ENCODE data around the gene MC1R. TPM values are rescaled to one million over a fixed set of nuclear protein-coding genes. Genes with fewer than 3 reads are reported as not detected.

The MC1R gene
- total RNA-seq, 1 experiment from 2014 or later, result 3.8 TPM

DNA sequence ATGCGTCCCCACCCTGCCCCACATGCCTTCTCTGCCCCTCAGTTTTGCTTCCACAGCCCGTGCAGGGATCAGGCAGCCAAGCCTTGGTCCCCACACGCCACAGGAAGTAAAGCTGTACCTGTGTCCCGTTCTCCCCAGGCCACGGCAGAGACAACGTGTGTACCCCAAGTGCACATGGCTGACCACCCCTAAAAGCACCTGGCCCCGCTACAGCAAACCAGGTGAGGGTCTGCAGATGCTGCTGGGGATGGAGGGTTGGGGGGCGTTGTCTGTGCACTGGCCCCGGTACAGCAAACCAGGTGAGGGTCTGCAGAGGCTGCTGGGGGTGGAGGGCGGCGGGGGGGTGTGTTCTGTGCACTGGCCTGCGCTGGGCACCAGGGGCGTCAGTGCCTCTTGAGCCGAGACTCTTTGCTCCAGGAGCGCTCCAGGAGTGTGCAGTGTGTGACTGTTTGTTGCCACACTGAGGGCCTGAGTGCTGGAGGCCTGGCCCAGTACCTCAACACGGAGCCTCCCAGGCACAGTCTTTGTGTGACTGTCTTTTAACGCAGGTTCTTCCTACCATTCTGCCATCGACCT lies 26.5 kb upstream of the MC1R start (continued):
- TF ChIP-seq ZBTB21 (CRISPR knock-in tag; IDR thresholded peaks at IDR 0.05; ENCODE audit: borderline replicate concordance) (no peak), EMX1 (CRISPR knock-in tag; IDR thresholded peaks at IDR 0.05) (no peak), ZNF396 (CRISPR knock-in tag; IDR thresholded peaks at IDR 0.05; ENCODE audit: borderline replicate concordance) (no peak)
- TF ChIP-seq, protein P1, sequence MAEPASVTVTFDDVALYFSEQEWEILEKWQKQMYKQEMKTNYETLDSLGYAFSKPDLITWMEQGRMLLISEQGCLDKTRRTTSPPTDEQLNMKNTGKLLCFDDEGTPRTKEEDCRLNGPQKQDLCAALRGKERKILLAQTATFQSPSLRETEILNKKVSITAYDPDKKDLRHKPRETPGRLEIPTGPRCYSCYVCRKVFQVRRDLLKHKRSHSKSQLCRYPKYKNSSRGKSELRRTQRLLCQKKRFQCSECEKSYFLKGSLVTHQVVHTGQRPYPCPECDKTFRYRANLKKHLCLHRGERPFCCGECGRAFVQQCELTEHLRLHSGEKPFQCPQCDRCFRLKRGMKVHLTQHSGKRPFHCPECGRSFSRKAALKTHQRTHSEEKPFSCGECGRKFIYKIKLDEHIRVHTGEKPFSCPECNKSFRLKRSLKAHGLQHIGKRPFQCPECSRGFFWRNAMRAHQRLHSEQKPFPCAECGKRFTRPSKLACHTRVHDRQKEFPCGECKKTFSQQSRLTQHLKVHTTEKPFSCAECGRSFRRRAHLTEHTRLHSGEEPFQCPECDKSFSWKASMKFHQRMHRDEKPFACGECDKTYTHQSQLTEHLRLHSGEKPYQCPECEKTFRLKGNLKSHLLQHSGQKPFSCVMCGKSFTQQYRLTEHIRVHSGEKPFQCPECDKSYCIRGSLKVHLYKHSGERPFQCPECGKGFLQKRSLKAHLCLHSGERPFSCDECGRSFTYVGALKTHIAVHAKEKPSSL (CRISPR knock-in tag; conservative IDR thresholded peaks at IDR 0.05), result no peak
- TF ChIP-seq, protein P2, sequence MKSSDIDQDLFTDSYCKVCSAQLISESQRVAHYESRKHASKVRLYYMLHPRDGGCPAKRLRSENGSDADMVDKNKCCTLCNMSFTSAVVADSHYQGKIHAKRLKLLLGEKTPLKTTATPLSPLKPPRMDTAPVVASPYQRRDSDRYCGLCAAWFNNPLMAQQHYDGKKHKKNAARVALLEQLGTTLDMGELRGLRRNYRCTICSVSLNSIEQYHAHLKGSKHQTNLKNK (CRISPR knock-in tag; IDR thresholded peaks at IDR 0.05), result no peak

DNA sequence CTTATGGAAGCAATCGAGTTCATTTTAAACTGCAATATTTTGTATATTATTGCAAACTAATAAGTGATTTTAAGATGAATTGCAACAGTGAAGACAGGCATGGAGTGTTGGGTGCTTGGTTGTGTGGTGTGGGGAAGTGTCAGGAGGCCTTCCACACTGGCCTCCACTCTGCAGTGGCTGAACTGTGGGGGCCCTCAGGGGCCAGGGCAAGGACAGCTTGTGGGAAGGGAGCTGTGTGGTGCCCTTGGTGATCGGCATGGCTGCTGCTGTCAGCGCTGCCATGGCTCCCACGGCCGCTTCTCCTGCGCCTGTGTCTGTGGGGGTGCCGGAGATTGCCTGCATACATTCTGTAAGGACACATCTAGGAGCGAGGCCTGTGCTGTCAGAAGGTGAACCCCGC lies 26.0 kb upstream of the MC1R start:
- no peaks in the 10 kb centered on the region for H3K27me3 Mint-ChIP-seq (ENCODE audit: low read depth)
- POLR2A ChIA-PET, result no interaction called here
- H3K36me3 Mint-ChIP-seq, result peaks cover 18% of the 10 kb centered on the region
- H3K4me1 Mint-ChIP-seq, result no peaks in the 10 kb centered on the region
- H3K9me3 Mint-ChIP-seq, result no peaks in the 10 kb centered on the region
- ATAC-seq, result no peak
- CTCF ChIA-PET, result no interaction called here
- TF ChIP-seq MXD4 (CRISPR knock-in tag; IDR thresholded peaks at IDR 0.05; ENCODE audit: borderline replicate concordance), result no peak
- no peak for DNase-seq (ENCODE audit: low spot score)
- no peak overlapping the region for H3K4me3 Mint-ChIP-seq
- no peak overlapping the region for H3K27ac Mint-ChIP-seq

DNA sequence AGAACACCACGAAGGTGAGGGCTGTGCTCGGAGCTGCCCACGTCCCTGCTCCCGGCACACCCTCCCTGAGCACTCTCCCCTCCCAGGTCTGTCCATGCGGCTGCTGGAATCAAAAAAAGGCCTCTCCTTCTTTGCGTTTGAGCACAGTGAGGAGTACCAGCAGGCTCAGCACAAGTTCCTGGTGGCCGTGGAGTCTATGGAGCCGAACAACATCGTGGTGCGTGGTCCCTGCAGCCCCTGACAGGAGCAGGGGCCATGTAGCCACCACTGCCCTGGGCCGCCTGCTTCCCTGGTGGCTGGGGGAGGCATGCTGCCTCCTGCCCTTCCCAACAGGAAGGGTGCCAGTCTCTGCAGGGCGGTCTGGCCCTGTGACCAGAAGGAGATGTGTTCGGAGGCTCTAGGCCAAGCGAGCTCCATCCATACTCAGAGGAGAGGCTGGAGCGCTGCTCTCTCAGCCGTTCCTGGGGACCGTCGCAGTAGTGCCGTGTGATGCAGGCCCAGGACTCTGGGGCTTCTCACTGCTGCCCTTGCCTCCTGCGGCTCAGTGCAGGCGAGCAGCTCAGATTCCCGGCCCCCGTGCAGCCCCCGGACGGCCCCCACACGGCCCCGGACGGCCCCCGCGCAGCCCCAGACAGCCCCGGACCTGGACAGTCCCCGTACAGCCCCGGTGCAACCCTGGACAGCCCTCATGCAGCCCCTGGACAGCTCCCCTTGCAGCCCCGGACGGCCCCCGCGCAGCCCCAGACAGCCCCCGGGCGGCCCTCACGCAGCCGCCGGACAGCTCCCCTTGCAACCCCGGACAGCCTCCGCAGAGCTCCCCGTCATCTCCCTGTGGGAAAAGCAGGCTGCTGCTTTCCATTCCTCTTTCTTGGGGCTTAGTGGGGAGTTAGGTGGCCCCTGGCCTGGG lies 24.8 kb upstream of the MC1R start:
- POLR2A ChIA-PET, result interaction anchor here (1.1 kb wide), 1 partner anchor 21 kb away, joined by 6 read pairs; the partner anchor contains the start of gene TCF25
- Mint-ChIP-seq H3K4me1 (no peaks in the 10 kb centered on the region), H3K36me3 (peaks cover 13% of the 10 kb centered on the region), H3K9me3 (no peaks in the 10 kb centered on the region), H3K27ac (no peak overlapping the region), H3K4me3 (no peak overlapping the region), H3K27me3 (ENCODE audit: low read depth) (no peaks in the 10 kb centered on the region)
- no peak for DNase-seq (ENCODE audit: low spot score)
- CTCF ChIA-PET, result interaction anchor here (0.9 to 1.1 kb wide), 2 partner anchors 14 to 16 kb away, joined by 4 read pairs; no protein-coding TSS in a partner anchor
- ATAC-seq, result no peak
- TF ChIP-seq, protein P3, sequence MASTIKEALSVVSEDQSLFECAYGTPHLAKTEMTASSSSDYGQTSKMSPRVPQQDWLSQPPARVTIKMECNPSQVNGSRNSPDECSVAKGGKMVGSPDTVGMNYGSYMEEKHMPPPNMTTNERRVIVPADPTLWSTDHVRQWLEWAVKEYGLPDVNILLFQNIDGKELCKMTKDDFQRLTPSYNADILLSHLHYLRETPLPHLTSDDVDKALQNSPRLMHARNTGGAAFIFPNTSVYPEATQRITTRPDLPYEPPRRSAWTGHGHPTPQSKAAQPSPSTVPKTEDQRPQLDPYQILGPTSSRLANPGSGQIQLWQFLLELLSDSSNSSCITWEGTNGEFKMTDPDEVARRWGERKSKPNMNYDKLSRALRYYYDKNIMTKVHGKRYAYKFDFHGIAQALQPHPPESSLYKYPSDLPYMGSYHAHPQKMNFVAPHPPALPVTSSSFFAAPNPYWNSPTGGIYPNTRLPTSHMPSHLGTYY (CRISPR knock-in tag; IDR thresholded peaks at IDR 0.05), result no peak
- TF ChIP-seq, protein P4, sequence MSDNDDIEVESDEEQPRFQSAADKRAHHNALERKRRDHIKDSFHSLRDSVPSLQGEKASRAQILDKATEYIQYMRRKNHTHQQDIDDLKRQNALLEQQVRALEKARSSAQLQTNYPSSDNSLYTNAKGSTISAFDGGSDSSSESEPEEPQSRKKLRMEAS (CRISPR knock-in tag; IDR thresholded peaks at IDR 0.05), result no peak
- TF ChIP-seq, protein P5, sequence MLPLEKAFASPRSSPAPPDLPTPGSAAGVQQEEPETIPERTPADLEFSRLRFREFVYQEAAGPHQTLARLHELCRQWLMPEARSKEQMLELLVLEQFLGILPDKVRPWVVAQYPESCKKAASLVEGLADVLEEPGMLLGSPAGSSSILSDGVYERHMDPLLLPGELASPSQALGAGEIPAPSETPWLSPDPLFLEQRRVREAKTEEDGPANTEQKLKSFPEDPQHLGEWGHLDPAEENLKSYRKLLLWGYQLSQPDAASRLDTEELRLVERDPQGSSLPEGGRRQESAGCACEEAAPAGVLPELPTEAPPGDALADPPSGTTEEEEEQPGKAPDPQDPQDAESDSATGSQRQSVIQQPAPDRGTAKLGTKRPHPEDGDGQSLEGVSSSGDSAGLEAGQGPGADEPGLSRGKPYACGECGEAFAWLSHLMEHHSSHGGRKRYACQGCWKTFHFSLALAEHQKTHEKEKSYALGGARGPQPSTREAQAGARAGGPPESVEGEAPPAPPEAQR (CRISPR knock-in tag; IDR thresholded peaks at IDR 0.05), result no peak
- TF ChIP-seq ESRRA (CRISPR knock-in tag; IDR thresholded peaks at IDR 0.05; ENCODE audit: borderline replicate concordance) (no peak), FOXK1 (CRISPR knock-in tag; IDR thresholded peaks at IDR 0.05) (no peak), ELF4 (CRISPR knock-in tag; IDR thresholded peaks at IDR 0.05; ENCODE audit: low read depth) (no peak), JAZF1 (CRISPR knock-in tag; IDR thresholded peaks at IDR 0.05) (no peak), TP53 (CRISPR knock-in tag; IDR thresholded peaks at IDR 0.05) (no peak)
- TF ChIP-seq, protein P6, sequence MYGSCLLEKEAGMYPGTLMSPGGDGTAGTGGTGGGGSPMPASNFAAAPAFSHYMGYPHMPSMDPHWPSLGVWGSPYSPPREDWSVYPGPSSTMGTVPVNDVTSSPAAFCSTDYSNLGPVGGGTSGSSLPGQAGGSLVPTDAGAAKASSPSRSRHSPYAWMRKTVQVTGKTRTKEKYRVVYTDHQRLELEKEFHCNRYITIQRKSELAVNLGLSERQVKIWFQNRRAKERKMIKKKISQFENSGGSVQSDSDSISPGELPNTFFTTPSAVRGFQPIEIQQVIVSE (CRISPR knock-in tag; IDR thresholded peaks at IDR 0.05; ENCODE audit: borderline replicate concordance), result no peak
- TF ChIP-seq, protein P7, sequence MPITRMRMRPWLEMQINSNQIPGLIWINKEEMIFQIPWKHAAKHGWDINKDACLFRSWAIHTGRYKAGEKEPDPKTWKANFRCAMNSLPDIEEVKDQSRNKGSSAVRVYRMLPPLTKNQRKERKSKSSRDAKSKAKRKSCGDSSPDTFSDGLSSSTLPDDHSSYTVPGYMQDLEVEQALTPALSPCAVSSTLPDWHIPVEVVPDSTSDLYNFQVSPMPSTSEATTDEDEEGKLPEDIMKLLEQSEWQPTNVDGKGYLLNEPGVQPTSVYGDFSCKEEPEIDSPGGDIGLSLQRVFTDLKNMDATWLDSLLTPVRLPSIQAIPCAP (CRISPR knock-in tag; IDR thresholded peaks at IDR 0.05), result no peak
- TF ChIP-seq, protein P8, sequence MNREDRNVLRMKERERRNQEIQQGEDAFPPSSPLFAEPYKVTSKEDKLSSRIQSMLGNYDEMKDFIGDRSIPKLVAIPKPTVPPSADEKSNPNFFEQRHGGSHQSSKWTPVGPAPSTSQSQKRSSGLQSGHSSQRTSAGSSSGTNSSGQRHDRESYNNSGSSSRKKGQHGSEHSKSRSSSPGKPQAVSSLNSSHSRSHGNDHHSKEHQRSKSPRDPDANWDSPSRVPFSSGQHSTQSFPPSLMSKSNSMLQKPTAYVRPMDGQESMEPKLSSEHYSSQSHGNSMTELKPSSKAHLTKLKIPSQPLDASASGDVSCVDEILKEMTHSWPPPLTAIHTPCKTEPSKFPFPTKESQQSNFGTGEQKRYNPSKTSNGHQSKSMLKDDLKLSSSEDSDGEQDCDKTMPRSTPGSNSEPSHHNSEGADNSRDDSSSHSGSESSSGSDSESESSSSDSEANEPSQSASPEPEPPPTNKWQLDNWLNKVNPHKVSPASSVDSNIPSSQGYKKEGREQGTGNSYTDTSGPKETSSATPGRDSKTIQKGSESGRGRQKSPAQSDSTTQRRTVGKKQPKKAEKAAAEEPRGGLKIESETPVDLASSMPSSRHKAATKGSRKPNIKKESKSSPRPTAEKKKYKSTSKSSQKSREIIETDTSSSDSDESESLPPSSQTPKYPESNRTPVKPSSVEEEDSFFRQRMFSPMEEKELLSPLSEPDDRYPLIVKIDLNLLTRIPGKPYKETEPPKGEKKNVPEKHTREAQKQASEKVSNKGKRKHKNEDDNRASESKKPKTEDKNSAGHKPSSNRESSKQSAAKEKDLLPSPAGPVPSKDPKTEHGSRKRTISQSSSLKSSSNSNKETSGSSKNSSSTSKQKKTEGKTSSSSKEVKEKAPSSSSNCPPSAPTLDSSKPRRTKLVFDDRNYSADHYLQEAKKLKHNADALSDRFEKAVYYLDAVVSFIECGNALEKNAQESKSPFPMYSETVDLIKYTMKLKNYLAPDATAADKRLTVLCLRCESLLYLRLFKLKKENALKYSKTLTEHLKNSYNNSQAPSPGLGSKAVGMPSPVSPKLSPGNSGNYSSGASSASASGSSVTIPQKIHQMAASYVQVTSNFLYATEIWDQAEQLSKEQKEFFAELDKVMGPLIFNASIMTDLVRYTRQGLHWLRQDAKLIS (CRISPR knock-in tag; IDR thresholded peaks at IDR 0.05; ENCODE audit: borderline replicate concordance), result no peak
- TF ChIP-seq, protein P2 (CRISPR knock-in tag; IDR thresholded peaks at IDR 0.05), result no peak

Measured in WTC11 (cell line).